ENCODE measurements around the gene MTR.

MTR gene

GRCh38 chr1:236806634-236807033 lies 11.5 kb downstream of the MTR start:
- TF ChIP-seq CTCF (IDR thresholded peaks at IDR 0.05; ENCODE audit: control insufficient read depth, insufficient read depth, low read depth, low read length, missing control alignments): no peak
- no peak overlapping the region for H3K4me3 ChIP-seq (ENCODE audit: control insufficient read depth, low read depth, low read length)
- no peak for DNase-seq (ENCODE audit: low read depth)

- no peak for TF ChIP-seq CTCF (IDR thresholded peaks at IDR 0.05; ENCODE audit: control insufficient read depth, insufficient read depth, low read depth, low read length, missing control alignments)
- H3K4me3 ChIP-seq (ENCODE audit: control insufficient read depth, low read depth, low read length): no peak overlapping the region
- DNase-seq (ENCODE audit: low read depth): no peak
Measured at GRCh38 chr1:236808005-236808404, 12.9 kb downstream of the MTR start.

- no peak overlapping the region for H3K4me3 ChIP-seq (ENCODE audit: control insufficient read depth, low read depth, low read length)
- no peak for TF ChIP-seq CTCF (IDR thresholded peaks at IDR 0.05; ENCODE audit: control insufficient read depth, insufficient read depth, low read depth, low read length, missing control alignments)
- DNase-seq (ENCODE audit: low read depth): no peak
Measured at GRCh38 chr1:236808564-236809130, 13.6 kb downstream of the MTR start.

GRCh38 chr1:236809148-236809547 lies 14.1 kb downstream of the MTR start:
- no peak for TF ChIP-seq CTCF (IDR thresholded peaks at IDR 0.05; ENCODE audit: control insufficient read depth, insufficient read depth, low read depth, low read length, missing control alignments)
- no peak for DNase-seq (ENCODE audit: low read depth)
- H3K4me3 ChIP-seq (ENCODE audit: control insufficient read depth, low read depth, low read length): no peak overlapping the region

- no peak overlapping the region for H3K4me3 ChIP-seq (ENCODE audit: control insufficient read depth, low read depth, low read length)
- TF ChIP-seq CTCF (IDR thresholded peaks at IDR 0.05; ENCODE audit: control insufficient read depth, insufficient read depth, low read depth, low read length, missing control alignments): no peak
- DNase-seq (ENCODE audit: low read depth): no peak
Measured at GRCh38 chr1:236810018-236810417, 14.9 kb downstream of the MTR start.

- no peak for DNase-seq (ENCODE audit: low read depth)
- no peak overlapping the region for H3K4me3 ChIP-seq (ENCODE audit: control insufficient read depth, low read depth, low read length)
- TF ChIP-seq CTCF (IDR thresholded peaks at IDR 0.05; ENCODE audit: control insufficient read depth, insufficient read depth, low read depth, low read length, missing control alignments): no peak
Measured at GRCh38 chr1:236812334-236813030, 17.4 kb downstream of the MTR start.
